NCI-H1436 (cell line): ENCODE measurements around the gene SCART1.
"Not testable (repeated sequence)": the region's sequence is repeated elsewhere in the genome, so short reads cannot be mapped to it uniquely, and the experiment has no call there.

Experiments used
- DNase-seq: peaks from one replicate; lab custom pipeline; 2025; lab: John Stamatoyannopoulos, UW

Gene SCART1

DNA sequence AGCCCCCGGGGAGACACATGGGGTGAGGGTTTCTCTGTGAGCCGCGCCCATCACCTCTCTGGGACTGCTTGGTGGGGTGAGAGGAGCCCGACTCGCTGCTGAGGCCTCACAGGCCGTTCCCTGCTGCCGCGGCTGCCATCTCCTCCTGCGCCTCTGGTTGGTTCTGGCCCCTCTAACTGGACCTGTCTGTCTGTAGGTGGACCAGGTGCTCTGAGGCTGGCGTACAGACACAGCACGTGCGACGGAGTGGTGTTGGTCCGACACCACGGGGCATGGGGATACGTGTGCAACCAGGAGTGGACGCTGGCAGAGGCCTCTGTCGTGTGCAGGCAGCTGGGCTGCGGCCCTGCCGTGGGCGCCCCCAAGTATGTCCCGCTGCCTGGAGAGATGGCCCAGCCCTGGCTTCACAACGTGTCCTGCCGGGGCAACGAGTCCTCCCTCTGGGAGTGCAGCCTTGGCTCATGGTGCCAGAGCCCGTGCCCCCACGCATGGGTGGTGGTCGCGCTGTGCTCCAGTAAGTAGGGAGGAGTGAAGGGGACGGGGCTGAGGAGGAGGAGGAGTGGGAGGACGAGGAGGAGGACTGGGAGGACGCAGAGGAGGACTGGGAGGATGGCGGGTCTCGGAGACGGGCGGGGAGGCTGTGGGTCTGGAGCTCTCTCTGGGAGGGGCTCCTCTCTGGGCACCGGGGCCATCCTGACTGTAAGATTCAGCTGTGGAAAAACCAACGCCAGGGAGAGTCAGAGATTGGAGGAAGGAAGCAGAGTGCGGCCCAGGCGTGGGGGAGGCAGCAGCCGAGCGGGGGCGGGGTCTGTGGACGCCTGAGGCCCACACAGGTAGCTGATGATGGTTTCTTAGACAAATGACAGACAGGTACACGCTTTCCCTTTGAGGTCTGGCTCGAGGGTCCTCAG is 2.6 kb downstream of the SCART1 start:
- no peak for DNase-seq

GRCh38 chr10:133457100-133457841 is 3.5 kb downstream of the SCART1 start:
- DNase-seq, result no peak

- no peak for DNase-seq
Observed at GRCh38 chr10:133458021-133458709, 4.4 kb downstream of the SCART1 start.

DNA sequence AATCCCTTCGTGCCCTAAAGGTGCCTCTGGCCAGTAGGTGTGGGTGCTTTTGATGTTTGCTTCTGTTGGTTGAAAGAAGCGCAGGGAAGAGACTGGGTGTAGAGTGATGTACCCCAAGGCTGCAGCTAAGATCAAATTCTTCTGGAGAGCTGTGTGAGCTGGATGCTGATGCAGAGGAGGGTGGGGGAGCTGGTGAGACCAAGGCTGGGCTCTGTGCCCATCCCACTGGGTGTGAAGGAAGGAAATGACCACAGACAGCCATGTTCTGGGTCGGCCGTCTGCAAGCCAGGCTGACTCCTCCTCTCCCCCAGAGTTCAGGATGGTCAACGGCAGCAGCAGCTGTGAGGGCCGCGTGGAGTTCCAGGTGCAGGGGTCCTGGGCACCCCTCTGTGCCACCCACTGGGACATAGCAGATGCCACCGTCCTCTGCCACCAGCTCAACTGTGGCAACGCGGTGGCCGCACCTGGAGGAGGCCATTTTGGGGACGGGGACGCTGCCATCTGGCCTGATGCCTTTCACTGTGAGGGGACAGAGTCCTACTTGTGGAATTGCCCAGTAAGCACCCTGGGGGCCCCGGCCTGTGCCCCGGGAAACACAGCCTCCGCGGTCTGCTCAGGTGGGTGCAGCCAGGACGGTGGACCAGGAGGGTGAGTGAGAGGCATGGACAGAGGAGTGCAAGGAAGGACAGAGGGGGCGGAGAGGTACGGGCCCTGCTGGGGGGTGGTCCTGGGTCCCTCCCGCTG is 5.1 kb downstream of the SCART1 start:
- DNase-seq, result no peak

GRCh38 chr10:133459454-133460207 is 5.9 kb downstream of the SCART1 start:
- no peak for DNase-seq

DNA sequence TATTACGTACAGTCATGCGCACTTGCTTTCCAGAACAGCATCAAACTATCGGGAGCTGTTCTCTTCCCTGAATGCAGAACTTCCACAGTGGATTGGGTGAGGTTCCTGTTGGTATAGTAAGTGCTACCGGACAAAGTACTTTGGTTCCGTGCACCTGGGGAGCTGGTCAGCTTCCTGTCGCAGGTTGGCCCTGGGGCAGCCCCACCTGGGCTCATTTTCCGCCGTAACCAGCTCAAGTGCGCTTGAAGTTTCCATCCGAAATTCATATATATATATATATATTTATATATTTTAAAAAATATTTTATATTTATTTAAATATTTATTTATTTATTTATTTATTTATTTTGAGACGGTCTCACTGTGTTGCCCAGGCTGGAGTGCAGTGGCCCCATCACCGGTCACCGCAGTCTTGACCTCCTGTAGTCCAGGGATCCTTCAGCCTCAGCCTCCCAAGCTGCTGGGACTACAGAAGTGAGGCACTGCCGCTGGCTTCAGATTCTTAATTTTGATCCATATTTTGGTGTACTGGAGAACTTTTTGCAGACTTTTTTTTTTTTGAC is 6.5 kb downstream of the SCART1 start:
- DNase-seq, result no peak

DNA sequence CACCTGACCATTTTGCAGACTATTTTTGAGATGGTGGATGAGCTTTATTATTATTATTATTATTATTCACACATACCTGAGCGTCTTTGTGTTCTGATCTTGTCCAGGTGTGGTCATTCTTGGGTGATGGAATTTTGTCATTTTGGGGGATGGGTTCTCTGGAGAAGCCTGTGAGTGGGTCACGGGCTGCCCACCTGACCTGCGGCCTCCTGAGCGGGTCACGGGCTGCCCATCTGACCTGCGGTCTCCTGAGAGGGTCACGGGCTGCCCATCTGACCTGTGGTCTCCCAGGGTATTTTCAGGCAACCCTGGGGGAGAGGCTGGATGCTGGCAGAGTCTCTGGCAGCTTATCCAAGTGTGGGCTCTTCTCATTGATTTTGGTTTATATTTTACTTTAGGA is 7.3 kb downstream of the SCART1 start:
- DNase-seq, result no peak

- no peak for DNase-seq
Observed at GRCh38 chr10:133461841-133462240, 8.1 kb downstream of the SCART1 start.

GRCh38 chr10:133462512-133463305 is 9.0 kb downstream of the SCART1 start:
- DNase-seq, result no peak

DNA sequence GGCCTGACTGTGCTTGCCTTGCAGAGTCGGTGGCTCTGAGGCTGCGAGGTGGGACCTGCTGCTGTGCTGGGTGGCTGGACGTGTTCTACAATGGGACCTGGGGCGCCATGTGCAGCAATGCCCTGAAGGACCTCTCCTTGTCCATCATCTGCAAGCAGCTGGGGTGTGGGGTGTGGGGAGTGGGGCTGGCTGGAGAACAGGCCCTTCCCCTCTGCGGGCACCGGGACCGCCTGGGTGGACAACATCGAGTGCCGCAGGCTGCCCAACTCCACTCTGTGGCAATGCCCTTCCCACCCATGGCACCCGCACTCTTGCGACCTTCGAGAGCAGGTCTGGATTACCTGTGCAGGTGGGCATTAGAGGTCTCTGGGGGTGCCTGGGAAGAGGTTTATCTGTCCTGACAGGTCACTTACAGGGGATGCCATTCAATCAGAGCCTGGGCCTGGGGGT is 10.9 kb downstream of the SCART1 start:
- no peak for DNase-seq

- DNase-seq, result no peak
Observed at GRCh38 chr10:133465191-133465949, 11.6 kb downstream of the SCART1 start.

- no peak for DNase-seq
Observed at GRCh38 chr10:133465950-133466474, 12.3 kb downstream of the SCART1 start.

- no peak for DNase-seq
Observed at GRCh38 chr10:133466683-133467275, 13.0 kb downstream of the SCART1 start.

DNA sequence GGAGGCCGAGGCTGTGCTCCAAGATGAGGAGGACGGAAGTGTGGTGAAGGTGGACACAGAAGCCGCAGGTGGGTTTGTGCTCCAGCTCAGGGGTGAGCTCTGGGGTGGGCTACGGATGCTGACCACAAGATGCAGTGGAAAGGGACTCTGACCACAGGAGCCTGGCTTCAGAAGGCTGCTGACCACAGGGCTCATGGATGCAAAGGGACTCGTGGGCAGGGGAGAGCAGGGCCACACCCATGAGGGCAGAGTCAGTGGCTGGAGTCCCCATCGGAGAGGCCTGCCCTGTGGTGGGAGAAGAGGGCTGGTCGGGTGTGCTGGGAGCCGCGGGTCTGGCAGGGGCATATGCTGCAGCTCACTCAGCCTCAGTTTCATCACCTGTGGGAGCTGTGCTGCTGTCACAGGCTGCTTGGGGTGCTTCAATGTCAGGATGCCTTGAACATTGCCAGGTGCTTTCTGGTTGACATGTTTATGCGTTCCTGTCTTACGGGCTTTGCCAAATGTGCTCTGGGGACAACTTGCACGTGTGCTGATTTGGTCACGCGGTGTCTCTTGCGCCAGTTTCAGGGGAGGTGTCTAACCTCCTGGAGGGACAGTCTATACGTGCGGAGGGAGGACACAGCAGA is 13.7 kb downstream of the SCART1 start:
- DNase-seq, result no peak

DNA sequence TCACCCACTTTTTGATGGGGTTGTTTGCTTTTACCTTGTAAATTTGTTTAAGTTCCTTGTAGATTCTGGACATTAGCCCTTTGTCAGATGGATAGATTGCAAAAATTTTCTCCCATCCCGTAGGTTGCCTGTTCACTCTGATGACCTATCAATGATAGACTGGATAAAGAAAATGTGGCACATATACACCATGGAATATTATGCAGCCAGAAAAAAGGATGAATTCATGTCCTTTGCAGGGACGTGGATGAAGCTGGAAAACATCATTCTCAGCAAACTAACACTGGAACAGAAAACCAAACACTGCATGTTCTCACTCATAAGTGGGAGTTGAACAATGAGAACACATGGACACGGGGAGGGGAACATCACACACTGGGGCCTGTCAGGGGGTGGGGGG is 15.5 kb downstream of the SCART1 start:
- DNase-seq, result not testable (repeated sequence)

- no peak for DNase-seq
Observed at GRCh38 chr10:133471300-133472109, 17.8 kb downstream of the SCART1 start.

GRCh38 chr10:133473270-133473669 is 19.5 kb downstream of the SCART1 start:
- DNase-seq, result no peak
